HG02884 (cell line): ENCODE measurements around the gene FTSJ3.
A peak's percentile ranks its signal among the peaks of the same experiment; 100 is the strongest.
"Not testable (repeated sequence)": the region's sequence is repeated elsewhere in the genome, so short reads cannot be mapped to it uniquely, and the experiment has no call there.

Experiments used
- ATAC-seq: cut with Tn5 transposase; IDR thresholded peaks from one replicate; pipeline ENCODE4 v1.9.1; 2021; ENCODE audit warnings: mild to moderate bottlenecking, moderate library complexity; ENCODE audit not compliant: unreplicated experiment

Gene FTSJ3, protein sequence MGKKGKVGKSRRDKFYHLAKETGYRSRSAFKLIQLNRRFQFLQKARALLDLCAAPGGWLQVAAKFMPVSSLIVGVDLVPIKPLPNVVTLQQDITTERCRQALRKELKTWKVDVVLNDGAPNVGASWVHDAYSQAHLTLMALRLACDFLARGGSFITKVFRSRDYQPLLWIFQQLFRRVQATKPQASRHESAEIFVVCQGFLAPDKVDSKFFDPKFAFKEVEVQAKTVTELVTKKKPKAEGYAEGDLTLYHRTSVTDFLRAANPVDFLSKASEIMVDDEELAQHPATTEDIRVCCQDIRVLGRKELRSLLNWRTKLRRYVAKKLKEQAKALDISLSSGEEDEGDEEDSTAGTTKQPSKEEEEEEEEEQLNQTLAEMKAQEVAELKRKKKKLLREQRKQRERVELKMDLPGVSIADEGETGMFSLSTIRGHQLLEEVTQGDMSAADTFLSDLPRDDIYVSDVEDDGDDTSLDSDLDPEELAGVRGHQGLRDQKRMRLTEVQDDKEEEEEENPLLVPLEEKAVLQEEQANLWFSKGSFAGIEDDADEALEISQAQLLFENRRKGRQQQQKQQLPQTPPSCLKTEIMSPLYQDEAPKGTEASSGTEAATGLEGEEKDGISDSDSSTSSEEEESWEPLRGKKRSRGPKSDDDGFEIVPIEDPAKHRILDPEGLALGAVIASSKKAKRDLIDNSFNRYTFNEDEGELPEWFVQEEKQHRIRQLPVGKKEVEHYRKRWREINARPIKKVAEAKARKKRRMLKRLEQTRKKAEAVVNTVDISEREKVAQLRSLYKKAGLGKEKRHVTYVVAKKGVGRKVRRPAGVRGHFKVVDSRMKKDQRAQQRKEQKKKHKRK

DNA sequence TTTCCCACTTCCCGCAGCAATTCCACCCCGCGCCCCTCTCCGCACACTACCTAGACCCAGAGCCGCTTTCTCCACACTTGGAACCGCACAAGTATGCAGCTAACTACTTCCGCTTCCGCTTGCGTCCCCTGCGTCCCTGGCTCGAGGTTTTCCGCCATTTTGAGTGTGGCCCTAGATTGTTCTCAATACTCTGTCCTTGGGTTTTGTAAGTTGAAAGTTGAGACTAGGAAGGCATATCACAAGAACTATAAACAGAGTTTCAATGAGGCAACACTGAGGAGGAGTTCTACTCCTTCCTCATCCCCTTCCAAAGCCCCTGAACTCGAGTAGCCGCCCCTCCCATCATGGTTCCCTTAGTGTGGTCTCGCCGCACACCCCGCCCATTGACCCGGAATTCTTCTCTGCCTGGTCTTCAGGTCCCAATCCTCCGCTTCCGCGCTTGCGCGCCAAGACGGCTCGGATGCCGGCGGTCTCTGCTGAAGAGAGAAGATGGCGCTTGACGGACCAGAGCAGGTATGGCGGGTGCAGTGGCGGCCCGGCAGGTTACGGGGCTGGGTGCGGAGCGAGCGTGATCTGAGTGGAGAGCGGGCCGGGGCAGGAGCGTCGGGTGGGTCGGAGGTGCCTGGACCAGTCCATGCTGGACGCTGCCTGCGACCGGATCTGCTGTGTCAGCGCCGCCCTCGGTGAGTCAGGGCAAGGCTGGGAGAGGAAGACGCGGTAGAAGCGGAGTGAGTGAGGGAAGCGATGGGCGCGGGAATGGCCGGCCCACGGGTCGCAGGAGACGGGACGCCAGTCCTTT is at the start of gene FTSJ3, which contains the start of gene PSMC5:
Gene FTSJ3 (minus strand): TSS at position 662 of the 799 bp plus-strand sequence. CDS start 761 bp downstream, outside the sequence.
Gene PSMC5 (plus strand): TSS at position 430 of the 799 bp plus-strand sequence. CDS start 60 bp downstream, at position 490.
- peak; percentile 78 for ATAC-seq

DNA sequence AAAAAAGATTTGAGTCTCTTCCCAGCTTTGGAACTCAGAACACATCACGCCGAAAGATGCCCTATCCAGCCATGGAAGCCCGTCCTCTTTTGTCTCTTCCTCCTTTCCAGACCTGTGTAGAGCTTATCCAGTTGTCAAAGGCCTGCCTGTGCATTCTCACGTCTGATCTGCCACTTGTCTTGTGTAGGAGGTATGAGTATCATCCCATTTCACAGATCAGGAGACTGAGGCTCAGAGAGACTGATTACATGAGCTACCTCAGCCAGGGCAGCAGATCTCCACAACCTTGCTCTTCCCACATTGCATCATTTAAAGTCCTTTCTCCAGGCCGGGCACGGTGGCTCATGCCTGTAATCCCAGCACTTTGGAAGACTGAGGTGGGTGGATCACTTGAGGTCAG is 47.2 kb upstream of the FTSJ3 start:
- ATAC-seq: not testable (repeated sequence)

DNA sequence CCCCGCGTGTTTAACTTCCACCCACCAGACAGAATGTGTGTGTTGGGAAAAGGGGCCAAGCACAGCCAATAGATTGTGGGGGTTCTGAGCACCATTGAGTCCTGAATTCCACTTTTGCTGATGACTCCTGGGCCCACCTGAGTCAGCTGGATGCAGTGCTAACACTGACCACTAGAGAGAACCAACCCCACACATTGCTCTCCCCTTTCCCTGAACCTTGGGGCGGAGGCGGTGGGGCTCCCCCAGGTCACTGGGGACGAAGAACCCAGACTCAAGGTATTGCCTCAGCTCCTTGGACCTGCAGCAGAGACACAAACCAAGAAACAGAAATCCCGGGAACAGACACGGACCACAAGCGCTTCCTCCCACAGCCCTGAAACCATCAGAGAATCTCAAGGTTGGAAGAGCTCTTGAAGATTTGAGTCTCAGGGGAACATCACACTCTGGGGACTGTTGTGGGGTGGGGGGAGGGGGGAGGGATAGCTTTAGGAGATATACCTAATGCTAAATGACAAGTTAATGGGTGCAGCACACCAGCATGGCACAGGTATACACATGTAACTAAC is 46.7 kb upstream of the FTSJ3 start:
- not testable (repeated sequence) for ATAC-seq

DNA sequence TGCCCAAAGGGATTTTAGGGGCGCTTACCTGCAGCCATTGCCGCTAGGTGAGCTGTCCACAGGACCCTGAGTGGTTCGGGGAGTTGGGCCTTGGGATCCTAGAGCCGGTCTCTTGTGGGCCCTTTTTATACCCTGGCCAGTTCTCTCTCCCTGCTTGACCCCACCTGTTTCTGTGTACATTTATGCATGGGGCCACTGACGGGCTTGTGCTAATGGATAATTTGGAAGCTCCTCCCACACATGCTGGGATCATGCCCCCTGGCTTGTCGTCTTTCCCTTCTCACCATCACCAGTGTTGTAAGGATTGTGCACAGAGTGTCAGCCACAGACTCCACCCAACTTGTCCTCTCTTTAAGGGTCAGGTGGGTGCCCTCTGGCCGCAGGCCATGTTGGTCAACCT is 46.1 kb upstream of the FTSJ3 start, which contains the start of gene CSH2:
Gene CSH2 (minus strand): TSS at position 101 of the 400 bp plus-strand sequence. CDS start 63 bp downstream, at position 38.
- ATAC-seq: not testable (repeated sequence)

DNA sequence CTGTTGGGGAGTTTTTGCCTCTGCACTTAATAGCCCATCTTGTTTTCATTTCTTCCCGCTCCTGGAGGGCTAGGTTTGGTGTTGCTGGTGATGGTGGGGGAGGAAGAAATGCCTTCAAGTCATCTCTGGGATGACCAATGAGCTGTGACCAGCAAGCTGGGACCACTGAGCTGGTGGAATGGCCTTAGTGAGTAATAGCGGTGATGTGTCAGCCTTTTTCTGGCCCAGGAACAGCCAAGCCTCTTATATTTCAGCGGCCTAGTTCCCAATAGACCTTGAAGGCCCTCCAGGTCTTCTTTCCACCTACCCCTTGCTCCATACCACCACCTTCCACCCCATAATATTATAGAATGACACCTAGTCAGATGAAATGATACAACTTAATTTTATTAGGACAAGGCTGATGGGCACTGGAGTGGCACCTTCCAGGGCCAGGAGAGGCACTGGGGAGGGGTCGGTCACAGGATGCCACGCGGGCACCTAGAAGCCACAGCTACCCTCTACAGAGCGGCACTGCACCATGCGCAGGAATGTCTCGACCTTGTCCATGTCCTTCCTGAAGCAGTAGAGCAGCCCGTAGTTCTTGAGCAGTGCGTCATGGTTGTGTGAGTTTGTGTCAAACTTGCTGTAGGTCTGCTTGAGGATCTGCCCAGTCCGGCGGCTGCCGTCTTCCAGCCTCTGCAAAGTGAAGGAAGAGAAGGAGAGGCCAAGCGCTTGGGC is 44.3 kb upstream of the FTSJ3 start:
- not testable (repeated sequence) for ATAC-seq

DNA sequence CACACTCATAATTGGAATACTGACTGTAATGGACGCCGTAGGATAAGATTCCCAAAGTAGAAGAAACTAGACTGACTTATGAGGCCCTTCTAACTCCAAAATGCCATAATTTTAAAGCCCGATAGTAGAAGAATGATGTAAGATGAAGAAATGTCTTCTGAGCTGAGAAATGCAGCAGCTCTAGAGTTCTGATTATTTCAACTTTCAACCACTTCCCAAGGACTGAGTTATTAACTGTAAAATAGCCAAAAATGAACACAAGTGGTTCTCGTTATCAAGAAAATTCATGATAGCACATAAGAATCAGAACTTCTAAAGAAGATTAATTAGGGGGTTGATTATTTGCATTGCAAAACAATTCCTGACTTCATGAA is 42.8 kb upstream of the FTSJ3 start:
- ATAC-seq: not testable (repeated sequence)

DNA sequence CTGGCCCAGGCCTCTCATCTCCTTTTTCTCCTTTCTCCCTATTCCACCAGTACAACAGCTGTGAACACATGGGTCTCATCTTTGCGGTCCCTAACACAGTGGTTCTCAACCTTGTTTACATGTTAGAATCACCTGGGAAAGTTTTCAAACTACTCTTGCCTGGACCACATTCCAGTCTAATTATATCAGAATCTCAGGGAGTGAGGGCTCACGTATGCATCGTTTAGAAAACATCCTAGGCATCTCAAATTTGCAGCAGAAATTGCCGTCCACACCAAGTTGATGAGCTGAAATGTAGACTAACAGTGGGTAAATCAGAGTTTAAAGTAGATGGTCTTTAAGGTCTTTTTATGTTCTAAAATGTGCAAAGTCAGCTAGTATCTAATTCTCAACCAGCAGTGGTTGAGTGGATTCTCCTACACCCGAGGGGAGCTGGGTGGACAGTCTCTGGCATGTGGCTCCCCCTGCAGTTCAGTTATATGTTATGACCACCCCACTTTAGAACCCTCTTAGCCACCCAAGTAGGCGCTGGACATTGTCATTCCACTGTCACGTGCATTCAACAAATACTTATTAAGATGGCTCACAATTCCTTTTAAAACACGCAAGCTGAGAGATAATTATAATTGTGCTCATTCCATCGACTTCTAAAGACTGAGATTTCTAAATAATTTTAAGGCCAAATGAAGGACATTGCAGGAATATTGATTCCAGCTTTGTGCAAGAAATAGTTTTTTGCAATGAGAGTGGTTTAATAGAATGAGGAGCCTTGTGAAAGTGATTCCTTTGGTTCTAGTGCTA is 42.2 kb upstream of the FTSJ3 start:
- ATAC-seq: not testable (repeated sequence)

DNA sequence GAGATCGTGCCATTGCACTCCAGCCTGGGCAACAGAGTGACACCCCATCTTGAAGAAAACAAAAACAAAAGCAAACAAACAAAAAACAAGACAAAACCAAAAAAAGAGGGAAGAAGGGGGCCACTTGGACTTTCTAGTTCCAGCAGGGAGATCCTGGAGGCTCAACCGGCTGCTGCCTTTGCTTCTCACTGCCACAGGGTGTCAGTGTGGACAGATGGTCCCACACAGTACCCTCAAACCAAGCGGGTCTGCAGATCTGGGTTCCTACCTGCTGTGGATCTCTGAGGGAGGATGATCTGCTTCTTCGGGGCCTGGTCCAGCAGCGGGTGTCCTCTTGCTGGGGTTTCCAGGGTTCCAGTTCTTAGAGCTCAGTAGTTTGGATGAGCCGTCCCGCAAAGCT is 39.2 kb upstream of the FTSJ3 start:
- ATAC-seq: not testable (repeated sequence)

DNA sequence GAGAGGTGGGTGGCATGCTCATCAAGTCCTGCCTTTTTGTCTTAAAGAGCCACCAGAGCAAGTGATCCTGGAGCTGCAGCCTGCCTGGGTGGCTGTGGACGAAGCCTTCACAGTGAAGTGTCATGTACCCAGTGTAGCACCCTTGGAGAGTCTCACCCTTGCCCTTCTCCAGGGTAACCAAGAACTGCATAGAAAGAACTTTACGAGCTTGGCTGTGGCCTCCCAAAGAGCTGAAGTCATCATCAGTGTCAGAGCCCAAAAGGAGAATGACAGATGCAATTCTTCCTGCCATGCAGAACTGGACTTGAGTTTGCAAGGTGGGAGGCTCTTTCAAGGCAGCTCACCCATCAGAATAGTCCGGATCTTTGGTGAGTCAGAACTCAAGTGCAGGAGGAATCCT is 31.8 kb upstream of the FTSJ3 start:
- no peak for ATAC-seq

DNA sequence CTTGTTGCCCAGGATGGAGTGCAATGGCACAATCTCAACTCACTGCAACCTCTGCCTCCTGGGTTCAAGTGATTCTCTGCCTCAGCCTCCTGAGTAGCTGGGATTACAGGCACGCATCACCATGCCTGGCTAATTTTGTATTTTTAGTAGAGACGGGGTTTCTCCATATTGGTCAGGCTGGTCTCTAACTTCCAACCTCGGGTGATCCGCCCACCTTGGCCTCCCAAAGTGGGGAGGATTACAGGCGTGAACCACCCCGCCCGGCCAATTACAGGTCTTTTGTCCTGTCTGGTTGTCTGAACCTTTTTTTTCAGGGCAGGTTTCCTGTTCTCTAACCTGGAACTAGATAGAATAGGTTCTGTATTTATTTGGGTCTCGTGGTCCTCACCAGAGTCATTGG is 29.0 kb upstream of the FTSJ3 start:
- not testable (repeated sequence) for ATAC-seq

DNA sequence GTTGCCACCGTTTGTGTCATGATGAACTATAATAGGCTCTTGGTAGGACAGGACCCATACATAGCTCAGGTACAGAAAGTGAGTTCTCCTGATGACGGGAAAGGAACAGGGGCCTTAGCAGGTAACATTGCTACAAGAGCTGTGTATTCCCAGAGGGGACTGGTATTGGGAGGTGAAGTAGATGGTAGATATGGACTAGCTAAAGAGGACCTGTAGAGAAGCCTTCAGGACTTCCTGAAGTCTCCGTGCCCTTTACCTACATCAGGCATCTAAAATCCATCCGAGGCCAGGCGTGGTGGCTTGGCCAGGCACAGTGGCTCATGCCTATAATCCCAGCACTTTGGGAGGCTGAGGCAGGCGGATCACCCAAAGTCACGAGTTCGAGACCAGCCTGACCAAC is 27.7 kb upstream of the FTSJ3 start:
- no peak for ATAC-seq

DNA sequence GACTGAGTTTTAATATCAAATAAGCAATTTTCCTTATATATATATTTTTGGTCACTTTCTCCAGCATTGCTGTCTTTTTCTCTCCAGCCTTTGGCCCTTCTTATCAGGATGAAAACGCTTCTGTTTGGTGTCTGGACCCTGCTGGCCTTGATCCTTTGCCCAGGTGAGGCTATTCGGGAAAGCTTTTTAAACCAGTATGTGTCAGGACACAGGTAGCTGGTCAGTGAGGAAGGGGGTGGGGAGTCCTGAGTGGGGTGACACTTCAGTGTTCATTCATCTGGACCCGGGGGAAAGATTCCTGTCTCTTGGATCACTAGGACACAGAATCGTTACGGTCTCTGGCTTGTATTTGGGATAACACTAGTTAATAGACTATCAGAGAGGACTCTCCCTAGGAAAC is 27.2 kb upstream of the FTSJ3 start:
- ATAC-seq: no peak

DNA sequence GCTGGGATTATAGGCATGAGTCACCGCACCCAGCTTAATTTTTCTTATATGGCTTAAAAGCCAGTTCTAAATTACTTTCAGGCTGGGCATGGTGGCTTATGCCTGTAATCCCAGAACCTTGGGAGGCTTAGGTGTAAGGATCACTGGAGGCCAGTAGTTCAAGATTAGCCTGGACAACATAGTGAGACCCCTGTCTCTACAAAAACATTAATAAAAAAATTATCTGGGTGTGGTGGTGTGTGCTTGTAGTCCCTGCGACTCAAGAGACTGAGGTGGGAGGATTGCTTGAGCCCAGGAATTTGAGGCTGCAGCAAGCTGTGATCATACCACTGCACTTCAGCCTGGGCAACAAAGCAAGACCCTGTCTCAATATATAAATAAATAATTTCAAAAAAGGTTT is 25.8 kb upstream of the FTSJ3 start:
- no peak for ATAC-seq

DNA sequence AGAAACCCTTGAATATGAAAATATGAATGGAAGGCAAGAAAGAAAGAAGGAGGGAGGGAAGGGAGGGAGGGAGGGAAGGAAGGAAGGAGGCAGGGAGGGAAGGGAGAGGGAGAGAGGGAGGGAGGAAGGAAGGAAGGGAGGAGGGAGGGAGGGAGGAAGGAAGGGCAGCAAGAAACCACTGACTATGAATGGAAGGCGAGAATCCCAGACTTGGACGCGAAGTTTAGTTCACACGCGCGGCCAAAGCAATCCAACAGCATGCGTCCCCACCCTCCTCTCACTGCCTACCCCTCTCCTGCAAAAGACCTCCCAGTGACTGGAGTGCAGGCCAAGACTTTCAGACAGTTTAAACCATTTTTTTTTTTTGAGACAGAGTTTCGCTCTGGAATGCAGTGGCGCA is 22.9 kb upstream of the FTSJ3 start:
- ATAC-seq: no peak

DNA sequence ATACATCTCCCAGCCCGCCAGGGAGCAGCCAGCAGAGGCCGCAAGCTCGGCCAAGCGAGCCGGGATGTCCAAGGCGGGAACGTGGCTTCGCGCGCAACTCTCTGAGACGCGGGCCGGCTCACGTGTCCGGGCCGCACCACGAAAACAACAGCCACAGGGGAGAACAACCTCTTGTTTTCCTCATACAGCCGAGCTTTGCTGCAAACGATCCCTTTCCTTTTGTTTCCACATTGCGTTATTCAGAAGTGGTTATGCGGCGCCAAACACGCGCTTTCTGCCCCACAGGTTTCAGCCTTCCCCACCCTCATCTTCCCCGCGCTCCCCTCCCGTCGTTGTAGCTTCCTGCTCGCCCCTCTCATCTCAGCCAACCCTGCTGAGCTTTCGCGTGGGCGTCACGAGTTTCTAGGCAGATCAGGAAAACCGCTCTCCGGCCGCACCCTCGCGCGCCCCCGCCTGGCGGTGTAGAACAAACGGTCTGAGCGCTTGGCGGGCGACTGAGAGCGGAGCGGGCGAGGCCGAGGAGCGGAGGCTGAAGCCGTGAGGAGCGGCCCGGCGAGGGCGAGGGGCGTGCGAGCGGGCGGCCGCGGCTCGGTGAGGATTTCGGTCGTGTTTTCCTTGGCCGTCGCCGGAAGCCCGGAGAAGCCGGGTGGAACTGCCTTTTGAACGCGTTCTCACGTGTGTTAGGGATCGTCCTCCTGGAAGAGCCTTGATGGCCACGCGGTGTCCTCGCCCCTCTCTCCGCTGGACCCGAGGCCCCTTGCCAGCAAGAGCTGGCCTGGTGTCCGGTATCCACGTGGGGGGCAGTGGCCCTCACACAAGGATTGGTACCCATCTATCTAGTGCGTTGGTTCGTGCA is 21.6 kb upstream of the FTSJ3 start:
- peak; percentile 76 for ATAC-seq

DNA sequence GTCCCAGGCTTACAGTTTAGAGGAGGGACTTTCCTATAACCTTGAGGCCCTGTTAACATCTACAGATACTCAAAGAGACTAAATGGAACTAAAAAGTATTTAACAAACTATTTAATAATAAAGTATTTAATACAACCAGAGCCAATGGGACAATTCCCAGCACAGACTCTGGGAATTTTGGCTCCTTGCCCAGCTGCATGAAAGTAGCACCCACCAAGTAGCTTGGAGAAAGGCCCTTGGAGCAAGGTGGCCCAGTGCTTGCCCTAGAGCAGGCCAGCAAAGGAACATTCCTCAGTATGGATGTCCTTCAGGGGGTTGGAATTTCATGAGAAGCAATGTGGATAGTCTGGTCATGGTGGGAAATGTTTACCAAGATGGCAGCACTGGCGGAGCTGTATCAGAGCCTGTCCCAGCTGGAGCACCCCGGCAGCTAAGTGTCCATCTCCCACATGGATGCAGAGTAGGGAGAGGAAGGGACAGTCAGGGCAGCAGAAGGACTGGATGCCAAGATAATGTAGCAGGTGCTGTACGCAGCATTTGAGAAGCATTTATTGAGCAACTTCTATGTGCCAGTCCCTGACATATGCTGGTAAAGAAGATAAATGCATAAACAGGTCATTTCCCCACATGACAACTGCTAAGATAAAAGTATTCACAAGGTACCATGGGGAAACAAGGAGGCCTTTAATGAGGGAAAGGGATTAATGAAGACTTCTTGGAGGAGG is 20.2 kb upstream of the FTSJ3 start:
- no peak for ATAC-seq

DNA sequence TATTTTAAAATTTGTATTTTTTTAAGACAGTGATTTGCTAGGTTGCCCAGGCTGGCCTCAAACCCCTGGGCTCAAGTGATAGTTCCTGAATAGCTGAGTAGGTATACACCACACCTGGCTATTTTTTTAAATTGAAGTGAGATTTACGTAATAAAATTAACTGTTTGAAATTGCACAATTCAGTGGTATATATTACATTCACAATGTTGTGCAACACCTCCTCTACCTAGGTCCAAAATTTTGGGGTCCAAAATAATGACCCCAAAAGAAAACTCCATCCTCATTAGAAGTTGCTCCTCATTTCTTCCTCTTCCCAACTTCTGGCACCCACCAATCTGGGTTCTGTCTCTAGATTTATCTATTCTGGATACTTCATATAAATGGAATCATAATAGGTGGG is 18.0 kb upstream of the FTSJ3 start:
- ATAC-seq: no peak
